GM10266 (cell line): ENCODE results near the gene BCO1.

Experiments used
- DNase-seq: peaks from one replicate; pipeline ENCODE4 v3.0.0; 2012; ENCODE audit errors: extremely low spot score
- TF ChIP-seq, protein P1 (sequence below): IDR thresholded peaks from 2 replicates; pipeline ENCODE4 v1.5.1; 2012; ENCODE audit warnings: mild to moderate bottlenecking, low read depth; ENCODE audit not compliant: control insufficient read depth, insufficient read depth; ENCODE audit errors: missing control alignments

The BCO1 gene

DNA sequence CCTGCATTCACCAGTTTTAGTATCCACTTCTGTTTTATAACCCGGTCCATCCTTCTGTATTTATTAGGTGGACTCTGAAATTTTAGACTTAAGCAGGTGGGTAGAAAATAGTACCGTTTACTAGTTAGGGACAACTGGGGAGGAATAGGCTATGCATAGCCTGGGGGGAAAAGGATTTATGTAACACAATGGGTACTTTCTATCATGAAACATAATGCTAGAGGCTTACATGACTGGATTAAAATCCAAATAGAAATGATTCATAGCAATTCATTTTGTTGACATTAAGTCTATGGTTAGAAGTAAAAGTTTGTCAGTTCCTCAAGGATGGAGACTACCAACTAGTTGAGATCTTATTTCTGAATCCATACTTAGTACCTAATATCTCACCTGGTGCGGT, 94.9 kb downstream of the BCO1 start:
- TF ChIP-seq, protein P1, sequence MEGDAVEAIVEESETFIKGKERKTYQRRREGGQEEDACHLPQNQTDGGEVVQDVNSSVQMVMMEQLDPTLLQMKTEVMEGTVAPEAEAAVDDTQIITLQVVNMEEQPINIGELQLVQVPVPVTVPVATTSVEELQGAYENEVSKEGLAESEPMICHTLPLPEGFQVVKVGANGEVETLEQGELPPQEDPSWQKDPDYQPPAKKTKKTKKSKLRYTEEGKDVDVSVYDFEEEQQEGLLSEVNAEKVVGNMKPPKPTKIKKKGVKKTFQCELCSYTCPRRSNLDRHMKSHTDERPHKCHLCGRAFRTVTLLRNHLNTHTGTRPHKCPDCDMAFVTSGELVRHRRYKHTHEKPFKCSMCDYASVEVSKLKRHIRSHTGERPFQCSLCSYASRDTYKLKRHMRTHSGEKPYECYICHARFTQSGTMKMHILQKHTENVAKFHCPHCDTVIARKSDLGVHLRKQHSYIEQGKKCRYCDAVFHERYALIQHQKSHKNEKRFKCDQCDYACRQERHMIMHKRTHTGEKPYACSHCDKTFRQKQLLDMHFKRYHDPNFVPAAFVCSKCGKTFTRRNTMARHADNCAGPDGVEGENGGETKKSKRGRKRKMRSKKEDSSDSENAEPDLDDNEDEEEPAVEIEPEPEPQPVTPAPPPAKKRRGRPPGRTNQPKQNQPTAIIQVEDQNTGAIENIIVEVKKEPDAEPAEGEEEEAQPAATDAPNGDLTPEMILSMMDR: no peak
- no peak for DNase-seq

DNA sequence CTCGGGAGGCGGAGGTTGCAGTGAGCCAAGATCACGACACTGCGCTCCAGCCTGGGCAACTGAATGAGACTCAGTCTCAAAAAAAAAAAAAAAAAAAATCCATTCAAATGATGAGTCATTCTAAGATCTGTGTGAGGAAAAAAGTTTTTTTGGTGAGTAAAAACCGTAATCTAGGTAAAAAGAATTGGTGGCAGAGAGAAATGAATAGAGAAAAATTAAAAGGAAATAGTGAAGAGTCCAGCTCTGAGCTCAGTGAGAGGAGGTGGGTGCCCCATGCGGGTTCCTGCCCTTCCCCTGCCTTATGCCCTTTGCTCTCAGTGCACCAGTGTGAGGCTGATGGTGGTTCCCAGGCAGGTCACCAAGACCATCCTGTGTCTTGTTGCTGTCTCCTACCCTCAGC, 97.2 kb downstream of the BCO1 start:
- no peak for DNase-seq
- TF ChIP-seq, protein P1: no peak

DNA sequence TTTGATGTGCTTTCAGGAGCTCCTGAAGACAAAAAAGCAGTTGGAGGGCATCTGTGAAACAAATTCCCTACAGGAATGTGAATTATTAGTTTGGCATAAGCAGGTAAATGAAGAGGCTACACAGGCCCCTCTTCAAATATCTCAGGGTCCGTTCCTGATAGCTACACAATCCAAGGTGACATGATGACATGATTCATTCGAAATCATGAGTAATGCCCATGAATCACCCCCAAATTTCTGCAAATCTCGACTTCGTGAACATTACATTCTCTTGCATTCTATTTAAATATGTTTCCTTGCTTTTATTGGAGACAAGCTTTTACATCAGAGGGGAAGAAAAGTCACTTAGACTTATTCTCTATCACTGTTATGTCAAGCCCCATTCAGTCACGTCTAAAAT, 98.6 kb downstream of the BCO1 start:
- DNase-seq: no peak
- TF ChIP-seq, protein P1: no peak
